SU-DHL-6 (cell line): Measurements from ENCODE around the gene DNAJC11.

Experiments used
- H2AFZ ChIP-seq: fragments of 200-600 bp; sonication (generic); 2 replicates; pipeline ENCODE4 v1.6.1; 2014; ENCODE audit warnings: low read depth, mild to moderate bottlenecking, moderate library complexity, mixed read lengths, antibody characterized with exemption, low read length; ENCODE audit not compliant: severe bottlenecking
- H3F3A ChIP-seq: fragments of 200-600 bp; shearing (Covaris generic); 2 replicates; pipeline ENCODE4 v1.6.0; 2016; ENCODE audit warnings: antibody characterized with exemption, mild to moderate bottlenecking; ENCODE audit not compliant: insufficient read depth
- H3K27ac ChIP-seq: fragments of 200-600 bp; sonication (generic); 2 replicates; pipeline ENCODE4 v1.5.1; 2016; ENCODE audit warnings: low read depth, mild to moderate bottlenecking, low read length, moderate library complexity, mixed read lengths
- H3K27me3 ChIP-seq: fragments of 200-600 bp; sonication (generic), shearing (Covaris generic); 2 replicates; pipeline ENCODE4 v1.6.0; 2014; ENCODE audit warnings: mild to moderate bottlenecking, low read length
- H3K36me3 ChIP-seq: fragments of 200-600 bp; sonication (generic); 2 replicates; pipeline ENCODE4 v1.6.1; 2014; ENCODE audit warnings: mild to moderate bottlenecking, low read length, mixed read lengths
- H3K4me2 ChIP-seq: fragments of 300-600, 200-600 bp; shearing (Covaris generic), sonication (generic); 2 replicates; pipeline ENCODE4 v1.6.0; 2014; ENCODE audit warnings: low read length, low read depth, mild to moderate bottlenecking; ENCODE audit not compliant: poor library complexity, severe bottlenecking
- H3K4me3 ChIP-seq: fragments of 200-600 bp; sonication (generic); 2 replicates; pipeline ENCODE4 v1.5.1; 2014; ENCODE audit warnings: antibody characterized with exemption, low read length, mild to moderate bottlenecking, mixed read lengths; ENCODE audit not compliant: insufficient read depth, poor library complexity, severe bottlenecking
- H3K79me2 ChIP-seq: fragments of 200-600 bp; sonication (generic); 2 replicates; pipeline ENCODE4 v1.6.1; 2014; ENCODE audit warnings: mild to moderate bottlenecking, low read length, moderate library complexity; ENCODE audit not compliant: insufficient read depth
- H3K9ac ChIP-seq: fragments of 200-600 bp; sonication (generic); 2 replicates; pipeline ENCODE4 v1.7.0; 2014; ENCODE audit warnings: mild to moderate bottlenecking, low read length
- H3K9me2 ChIP-seq: fragments of 200-600 bp; sonication (generic); replicated peaks from 2 replicates; pipeline ENCODE4 v1.6.1; 2014; ENCODE audit warnings: low read length; ENCODE audit not compliant: insufficient read depth
- H3K9me3 ChIP-seq: fragments of 200-600 bp; sonication (generic); 2 replicates; pipeline ENCODE4 v1.6.1; 2014; ENCODE audit warnings: low read length, mixed read lengths; ENCODE audit not compliant: insufficient read depth
- H4K20me1 ChIP-seq: fragments of 200-600 bp; sonication (generic); 2 replicates; pipeline ENCODE4 v1.6.1; 2014; ENCODE audit warnings: low read depth, mild to moderate bottlenecking, antibody characterized with exemption, low read length, moderate library complexity, mixed read lengths
- EZH2phosphoT487 ChIP-seq: fragments of 200-600 bp; sonication (generic), shearing (Covaris generic); conservative IDR thresholded peaks from 2 replicates; pipeline ENCODE4 v1.6.1; 2018; ENCODE audit warnings: mild to moderate bottlenecking, antibody characterized with exemption, low read length, moderate library complexity, mixed read lengths
- TF ChIP-seq, protein P1 (sequence below): fragments of 200-600 bp; sonication (generic); IDR thresholded peaks from one replicate; pipeline ENCODE4 v1.5.1; 2017; ENCODE audit warnings: antibody characterized with exemption, mild to moderate bottlenecking, low read length, moderate library complexity; ENCODE audit not compliant: insufficient read depth, poor library complexity, severe bottlenecking

Gene DNAJC11

DNA sequence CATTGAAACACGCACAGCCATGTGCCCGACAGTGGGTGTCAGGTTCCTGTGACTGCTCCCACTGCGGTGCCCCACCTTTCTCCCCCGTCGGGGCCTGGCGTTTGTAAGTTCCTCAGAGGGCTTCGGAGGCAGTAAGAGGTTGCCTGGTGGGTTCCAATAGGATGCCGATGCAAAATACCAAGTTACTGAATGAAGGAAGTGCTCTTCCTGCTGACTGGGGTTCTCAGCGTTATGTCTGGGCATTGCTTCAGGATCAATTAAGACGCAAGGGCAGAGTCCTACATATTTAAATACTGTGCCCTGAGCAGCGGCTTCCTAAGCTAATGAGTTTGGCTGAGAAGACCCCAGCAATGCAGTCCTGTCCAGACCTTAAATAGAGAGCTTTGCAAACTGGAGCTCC, 28.9 kb upstream of the DNAJC11 start:
- H3K27ac ChIP-seq, result no peak overlapping the region
- H3F3A ChIP-seq, result no peaks in the 10 kb centered on the region
- no peak for TF ChIP-seq EZH2phosphoT487
- TF ChIP-seq, protein P1, sequence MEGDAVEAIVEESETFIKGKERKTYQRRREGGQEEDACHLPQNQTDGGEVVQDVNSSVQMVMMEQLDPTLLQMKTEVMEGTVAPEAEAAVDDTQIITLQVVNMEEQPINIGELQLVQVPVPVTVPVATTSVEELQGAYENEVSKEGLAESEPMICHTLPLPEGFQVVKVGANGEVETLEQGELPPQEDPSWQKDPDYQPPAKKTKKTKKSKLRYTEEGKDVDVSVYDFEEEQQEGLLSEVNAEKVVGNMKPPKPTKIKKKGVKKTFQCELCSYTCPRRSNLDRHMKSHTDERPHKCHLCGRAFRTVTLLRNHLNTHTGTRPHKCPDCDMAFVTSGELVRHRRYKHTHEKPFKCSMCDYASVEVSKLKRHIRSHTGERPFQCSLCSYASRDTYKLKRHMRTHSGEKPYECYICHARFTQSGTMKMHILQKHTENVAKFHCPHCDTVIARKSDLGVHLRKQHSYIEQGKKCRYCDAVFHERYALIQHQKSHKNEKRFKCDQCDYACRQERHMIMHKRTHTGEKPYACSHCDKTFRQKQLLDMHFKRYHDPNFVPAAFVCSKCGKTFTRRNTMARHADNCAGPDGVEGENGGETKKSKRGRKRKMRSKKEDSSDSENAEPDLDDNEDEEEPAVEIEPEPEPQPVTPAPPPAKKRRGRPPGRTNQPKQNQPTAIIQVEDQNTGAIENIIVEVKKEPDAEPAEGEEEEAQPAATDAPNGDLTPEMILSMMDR, result no peak
- no peak overlapping the region for H3K9ac ChIP-seq
- H3K4me2 ChIP-seq, result no peak overlapping the region
- no peaks in the 10 kb centered on the region for H4K20me1 ChIP-seq
- H3K9me2 ChIP-seq, result no peaks in the 10 kb centered on the region
- H3K4me3 ChIP-seq, result no peak overlapping the region
- H2AFZ ChIP-seq, result no peak overlapping the region
- H3K9me3 ChIP-seq, result no peaks in the 10 kb centered on the region
- no peaks in the 10 kb centered on the region for H3K36me3 ChIP-seq
- no peaks in the 10 kb centered on the region for H3K27me3 ChIP-seq
- no peaks in the 10 kb centered on the region for H3K79me2 ChIP-seq

DNA sequence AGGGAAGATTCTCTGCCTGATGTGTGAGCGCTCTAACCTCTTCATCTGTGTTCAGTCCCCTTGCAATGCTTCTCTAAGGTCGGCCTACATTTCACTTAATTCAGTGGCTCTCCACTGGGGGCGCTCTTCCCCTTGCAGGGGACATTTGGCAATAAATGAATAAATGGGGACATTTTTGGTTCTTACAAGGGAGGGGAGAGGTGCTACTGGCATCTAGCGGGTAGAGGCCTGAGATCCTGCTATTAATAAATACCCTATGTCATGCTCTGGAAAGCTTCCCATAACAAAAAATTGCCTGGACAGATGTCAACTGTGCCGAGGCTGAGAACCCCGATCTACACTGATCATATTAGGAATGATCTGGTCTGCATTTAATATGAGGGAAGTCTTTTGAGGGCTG, 25.9 kb upstream of the DNAJC11 start:
- H2AFZ ChIP-seq, result no peak overlapping the region
- no peaks in the 10 kb centered on the region for H3F3A ChIP-seq
- no peak overlapping the region for H3K27ac ChIP-seq
- no peak overlapping the region for H3K4me2 ChIP-seq
- TF ChIP-seq EZH2phosphoT487, result no peak
- TF ChIP-seq, protein P1, result peak; percentile 95
- H3K9me2 ChIP-seq, result no peaks in the 10 kb centered on the region
- no peaks in the 10 kb centered on the region for H4K20me1 ChIP-seq
- no peaks in the 10 kb centered on the region for H3K27me3 ChIP-seq
- H3K36me3 ChIP-seq, result no peaks in the 10 kb centered on the region
- H3K4me3 ChIP-seq, result no peak overlapping the region
- no peak overlapping the region for H3K9ac ChIP-seq
- H3K79me2 ChIP-seq, result no peaks in the 10 kb centered on the region
- no peaks in the 10 kb centered on the region for H3K9me3 ChIP-seq

DNA sequence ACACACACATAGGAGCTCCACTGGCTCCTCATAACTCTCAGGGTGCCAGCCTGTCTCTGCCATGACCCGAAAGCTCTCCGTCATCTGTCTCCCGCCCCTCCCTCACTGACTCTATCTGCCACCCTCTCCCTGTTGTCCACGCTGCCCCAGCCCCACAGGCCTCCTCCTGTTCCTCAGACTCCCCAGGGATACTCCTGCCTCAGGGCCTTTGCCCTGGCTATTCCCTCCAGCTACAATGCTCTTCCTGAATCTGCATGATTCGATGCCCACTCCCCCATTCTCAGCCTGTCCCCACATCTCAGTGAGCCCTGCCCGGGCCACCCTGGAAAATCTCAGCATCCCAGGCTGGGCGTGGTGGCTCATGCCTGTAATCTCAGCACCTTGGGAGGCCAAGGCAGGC, 24.6 kb upstream of the DNAJC11 start:
- no peaks in the 10 kb centered on the region for H3K79me2 ChIP-seq
- H3K27ac ChIP-seq, result no peak overlapping the region
- no peak overlapping the region for H2AFZ ChIP-seq
- no peaks in the 10 kb centered on the region for H3F3A ChIP-seq
- H3K36me3 ChIP-seq, result no peaks in the 10 kb centered on the region
- no peak overlapping the region for H3K4me2 ChIP-seq
- no peaks in the 10 kb centered on the region for H3K9me3 ChIP-seq
- TF ChIP-seq, protein P1, result no peak
- TF ChIP-seq EZH2phosphoT487, result no peak
- H3K4me3 ChIP-seq, result no peak overlapping the region
- H3K9ac ChIP-seq, result no peak overlapping the region
- no peaks in the 10 kb centered on the region for H3K9me2 ChIP-seq
- no peaks in the 10 kb centered on the region for H4K20me1 ChIP-seq
- H3K27me3 ChIP-seq, result no peaks in the 10 kb centered on the region
